Forelimb muscle (tissue), 1 donor: Measurements from ENCODE around the gene KIAA1755. TPM values are rescaled to one million over a fixed set of nuclear protein-coding genes. Genes with fewer than 3 reads are reported as not detected.

Experiments used
- DNase-seq: peaks from one replicate; pipeline ENCODE4 v3.0.0-alpha.2; 2013; ENCODE audit warnings: low read depth
- polyA plus RNA-seq: library from polyadenylated mRNA; unstranded; fragments of 120-200 nt; gene quantifications from one replicate; pipeline ENCODE4 v1.2.1, GENCODE V29; 2013; ENCODE audit not compliant: insufficient read length

The KIAA1755 gene
- polyA plus RNA-seq, 1 donor, result 8.1 TPM

GRCh38 chr20:38219006-38219950, 41.3 kb downstream of the KIAA1755 start:
- DNase-seq, result no peak

DNA sequence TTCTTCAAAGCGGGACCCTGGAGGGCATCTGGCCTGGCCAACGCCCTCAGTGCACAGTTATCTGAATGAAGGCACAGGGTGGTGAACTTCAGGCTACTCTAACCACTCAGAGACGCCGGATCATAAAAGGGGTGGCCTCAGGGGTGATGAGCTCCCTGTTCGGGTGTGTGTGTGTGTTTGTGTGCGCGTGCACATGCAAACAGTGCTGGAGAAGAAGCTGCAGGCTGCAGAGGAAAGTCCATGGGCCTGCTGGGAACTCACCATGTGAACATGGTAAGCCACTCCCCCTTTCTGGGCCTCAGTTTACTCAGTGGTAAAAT, 42.0 kb downstream of the KIAA1755 start:
- DNase-seq, result no peak

GRCh38 chr20:38217791-38218565, 42.6 kb downstream of the KIAA1755 start:
- no peak for DNase-seq

DNA sequence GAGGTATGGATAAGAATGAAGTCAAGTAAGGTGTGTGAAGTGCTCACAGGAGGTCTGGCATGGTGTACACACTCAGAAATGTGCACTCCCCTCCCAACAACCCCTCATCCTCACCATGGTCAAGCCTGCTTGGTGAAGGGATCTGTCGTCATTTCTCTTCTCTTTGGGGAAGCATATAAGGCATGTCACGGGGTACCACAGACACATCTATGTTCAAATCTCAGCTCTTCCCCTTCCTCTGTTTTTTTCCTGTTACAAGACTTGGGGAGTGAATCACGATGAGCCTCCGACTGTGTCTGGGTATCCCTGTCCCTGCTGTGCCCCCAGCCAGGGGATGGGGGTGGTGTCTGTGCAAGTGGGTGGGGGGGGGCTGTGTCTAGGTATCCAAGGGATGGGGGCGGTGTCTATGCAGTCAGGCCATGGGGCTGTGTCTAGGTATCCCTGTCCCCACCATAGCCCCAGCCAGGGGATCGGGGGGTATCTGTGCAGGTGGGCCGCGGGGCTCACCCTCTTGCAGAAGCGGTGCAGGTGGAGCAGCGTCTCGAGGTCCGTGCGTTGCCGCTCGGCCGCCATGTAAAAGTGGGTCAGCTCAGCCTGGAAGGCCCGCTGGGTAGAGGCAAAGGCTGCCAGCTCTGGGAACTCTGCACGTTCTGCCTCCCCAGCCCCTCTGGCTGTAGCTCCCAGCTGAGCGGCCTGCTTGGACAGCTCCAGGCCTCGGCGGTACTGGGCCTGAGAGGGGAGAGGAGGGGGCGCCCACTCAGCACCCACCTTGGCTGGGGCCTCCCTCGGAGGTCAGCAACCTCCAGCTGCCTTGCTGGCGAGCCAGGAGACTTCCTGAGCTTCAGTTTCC, 43.6 kb downstream of the KIAA1755 start:
- DNase-seq, result no peak

- DNase-seq, result no peak
Observed at GRCh38 chr20:38216201-38216600, 44.3 kb downstream of the KIAA1755 start.

DNA sequence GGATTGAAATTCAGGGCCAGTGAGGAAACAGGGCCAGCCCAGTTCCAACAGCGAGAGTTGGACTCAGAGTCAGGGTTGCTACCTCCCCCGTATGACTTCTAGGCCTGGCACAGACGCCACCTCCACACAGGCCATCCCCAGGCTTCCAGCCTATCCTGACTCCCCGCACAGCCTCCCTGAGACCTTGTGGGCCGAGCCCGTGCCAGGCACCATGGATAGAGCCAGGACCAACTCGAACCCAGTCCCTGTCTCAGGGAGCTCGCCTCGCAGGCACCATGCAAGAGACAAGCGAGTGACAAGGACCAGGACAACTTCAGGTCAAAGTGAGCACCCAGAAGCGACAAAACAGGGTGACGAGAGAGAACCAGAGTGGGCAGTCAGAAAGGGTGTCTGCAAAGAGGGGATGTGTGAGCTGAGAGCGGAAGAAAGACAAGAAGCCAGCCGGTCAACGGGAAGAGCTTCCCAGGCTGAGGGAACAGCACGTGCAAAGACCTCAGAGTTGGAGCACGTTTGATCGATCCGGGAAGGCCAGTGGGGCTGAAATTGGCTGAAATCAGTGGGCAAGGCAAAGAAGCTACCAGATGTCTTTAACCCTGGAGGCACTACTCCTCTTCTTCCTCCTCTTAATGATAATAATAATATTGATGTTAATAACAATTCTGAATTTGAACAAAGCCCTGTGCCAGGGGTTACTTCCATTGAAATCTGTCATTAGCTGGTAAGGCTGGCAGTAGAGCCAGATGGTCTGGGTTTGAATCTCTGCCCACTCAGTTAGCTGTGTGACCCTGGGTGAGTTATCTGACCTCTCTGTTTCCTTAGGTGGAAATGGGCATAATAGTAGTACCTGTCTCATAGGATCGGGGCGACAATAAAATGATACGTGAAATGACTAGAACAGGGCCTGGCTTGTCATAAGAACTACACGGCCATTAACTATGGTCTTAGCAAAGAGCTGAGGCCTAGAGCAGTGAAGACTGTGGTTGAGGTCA, 45.0 kb downstream of the KIAA1755 start:
- no peak for DNase-seq

- no peak for DNase-seq
Observed at GRCh38 chr20:38214256-38215193, 46.0 kb downstream of the KIAA1755 start.

DNA sequence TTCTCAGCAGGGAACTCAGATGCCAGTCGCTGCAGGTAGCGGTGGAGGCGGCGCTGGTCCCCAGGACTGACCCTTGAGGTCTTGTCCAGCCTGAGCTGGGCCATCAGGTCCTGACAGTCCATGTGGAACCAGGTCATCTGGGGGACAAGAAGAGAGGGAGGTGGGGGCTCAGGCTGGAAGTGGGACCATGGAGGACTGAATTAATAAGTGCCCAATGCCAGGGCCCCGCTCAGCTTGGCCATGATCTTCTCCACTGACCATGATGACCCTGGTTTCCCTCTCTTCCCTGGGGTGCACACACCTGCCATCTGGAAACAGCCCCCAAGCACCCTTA, 47.0 kb downstream of the KIAA1755 start:
- DNase-seq, result no peak

- no peak for DNase-seq
Observed at GRCh38 chr20:38212806-38213606, 47.5 kb downstream of the KIAA1755 start.

- DNase-seq, result no peak
Observed at GRCh38 chr20:38211200-38212097, 49.1 kb downstream of the KIAA1755 start.

DNA sequence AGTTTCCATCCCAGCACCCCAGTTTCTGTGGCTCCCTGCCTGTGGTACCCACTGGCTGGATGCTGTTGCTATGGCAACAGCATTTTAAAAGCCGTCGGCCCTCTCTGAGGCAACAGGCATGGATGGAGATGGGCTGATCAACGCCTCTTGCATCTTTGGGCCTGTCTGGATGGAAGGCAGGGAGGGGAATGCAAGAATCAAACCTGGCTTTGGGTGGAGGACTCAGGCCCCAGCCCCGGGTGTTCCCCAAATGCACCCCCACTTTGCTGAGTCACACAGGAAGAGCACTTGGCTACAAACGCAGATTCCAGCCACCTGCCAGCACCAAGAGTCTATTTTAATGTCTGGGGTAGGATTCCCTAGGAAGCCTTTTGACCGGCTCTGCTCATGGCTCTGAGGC, 49.8 kb downstream of the KIAA1755 start:
- DNase-seq, result no peak

GRCh38 chr20:38209736-38210405, 50.7 kb downstream of the KIAA1755 start:
- DNase-seq, result no peak

DNA sequence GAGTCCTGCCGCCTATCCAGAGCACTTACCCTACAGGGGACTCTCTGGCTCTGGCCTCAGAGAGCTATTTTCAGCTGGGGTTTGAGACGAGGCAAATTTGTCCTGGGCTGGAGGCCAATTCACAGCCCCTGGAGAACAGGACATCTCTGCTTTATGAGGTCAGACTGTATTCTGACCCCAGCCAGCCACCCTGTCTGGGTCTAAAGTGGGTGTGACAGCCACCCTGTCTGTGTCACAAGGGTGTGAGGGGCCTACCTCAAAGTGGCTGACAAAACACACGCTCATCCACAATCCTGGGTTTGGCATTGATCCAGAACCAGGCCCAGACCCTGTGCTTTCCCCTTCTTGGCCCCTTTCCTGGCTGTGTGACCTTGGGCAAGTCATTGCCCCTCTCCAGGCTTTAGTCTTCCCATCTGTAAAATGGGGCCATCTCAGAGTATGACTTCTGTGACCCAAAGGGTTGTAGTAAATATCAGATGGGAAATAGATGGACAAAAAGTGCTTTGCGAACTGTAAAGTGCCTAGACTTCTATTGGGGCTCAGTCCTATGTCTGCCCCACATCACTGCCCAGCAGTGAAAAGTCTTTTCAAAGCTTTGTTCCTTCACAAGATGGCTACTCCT, 51.4 kb downstream of the KIAA1755 start:
- no peak for DNase-seq

DNA sequence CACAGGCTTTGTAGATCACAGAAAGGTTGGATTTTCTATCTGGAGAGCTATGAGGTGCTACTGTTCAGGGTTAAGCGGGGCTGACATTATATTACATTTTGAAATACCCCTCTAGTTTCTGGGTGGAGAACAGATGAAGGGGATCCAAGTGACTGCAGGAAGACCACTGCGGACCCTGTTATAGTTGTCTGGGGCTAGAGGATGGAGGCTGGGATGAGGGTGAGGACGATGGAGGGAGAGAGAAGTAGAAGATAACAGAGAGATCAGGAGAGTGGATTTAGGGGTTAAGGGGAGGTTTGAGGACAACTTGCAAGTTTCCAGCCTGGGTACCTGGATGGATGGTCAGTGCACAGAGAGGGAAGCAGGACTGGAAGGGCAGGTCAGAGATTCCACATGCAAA, 52.0 kb downstream of the KIAA1755 start:
- DNase-seq, result no peak

- no peak for DNase-seq
Observed at GRCh38 chr20:38208088-38208487, 52.4 kb downstream of the KIAA1755 start.

GRCh38 chr20:38207621-38208020, 52.9 kb downstream of the KIAA1755 start:
- DNase-seq, result no peak

GRCh38 chr20:38205001-38205400, 55.5 kb downstream of the KIAA1755 start:
- no peak for DNase-seq
